ENCODE results near the gene EIF1.

DNA sequence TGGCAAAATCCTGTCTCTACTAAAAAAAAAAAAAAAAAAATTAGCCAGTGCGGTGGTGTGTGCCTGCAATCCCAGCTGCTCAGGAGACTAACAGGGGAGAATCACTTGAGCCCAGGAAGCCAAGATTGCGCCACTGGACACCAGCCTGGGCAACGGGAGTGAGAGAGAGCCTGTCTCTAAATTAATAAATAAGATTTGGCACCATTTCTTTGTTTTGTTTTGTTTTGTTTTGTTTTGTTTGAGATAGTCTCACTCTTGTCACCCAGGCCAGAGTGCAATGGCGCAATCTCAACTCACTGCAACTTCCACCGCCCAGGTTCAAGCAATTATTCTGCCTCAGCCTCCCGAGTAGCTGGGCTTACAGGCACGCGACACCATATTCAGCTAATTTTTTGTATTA is 14.0 kb downstream of the EIF1 start:
- TF ChIP-seq, protein P1, sequence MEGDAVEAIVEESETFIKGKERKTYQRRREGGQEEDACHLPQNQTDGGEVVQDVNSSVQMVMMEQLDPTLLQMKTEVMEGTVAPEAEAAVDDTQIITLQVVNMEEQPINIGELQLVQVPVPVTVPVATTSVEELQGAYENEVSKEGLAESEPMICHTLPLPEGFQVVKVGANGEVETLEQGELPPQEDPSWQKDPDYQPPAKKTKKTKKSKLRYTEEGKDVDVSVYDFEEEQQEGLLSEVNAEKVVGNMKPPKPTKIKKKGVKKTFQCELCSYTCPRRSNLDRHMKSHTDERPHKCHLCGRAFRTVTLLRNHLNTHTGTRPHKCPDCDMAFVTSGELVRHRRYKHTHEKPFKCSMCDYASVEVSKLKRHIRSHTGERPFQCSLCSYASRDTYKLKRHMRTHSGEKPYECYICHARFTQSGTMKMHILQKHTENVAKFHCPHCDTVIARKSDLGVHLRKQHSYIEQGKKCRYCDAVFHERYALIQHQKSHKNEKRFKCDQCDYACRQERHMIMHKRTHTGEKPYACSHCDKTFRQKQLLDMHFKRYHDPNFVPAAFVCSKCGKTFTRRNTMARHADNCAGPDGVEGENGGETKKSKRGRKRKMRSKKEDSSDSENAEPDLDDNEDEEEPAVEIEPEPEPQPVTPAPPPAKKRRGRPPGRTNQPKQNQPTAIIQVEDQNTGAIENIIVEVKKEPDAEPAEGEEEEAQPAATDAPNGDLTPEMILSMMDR (IDR thresholded peaks at IDR 0.05 in 2 of 3, conservative IDR thresholded peaks at IDR 0.05 in 1 of 3; ENCODE audit: borderline replicate concordance in 1 of 3, insufficient read depth in 1 of 3, low read depth in 2 of 3, low read length in 2 of 3), result no peak
- TF ChIP-seq POLR2AphosphoS5 (IDR thresholded peaks at IDR 0.05; ENCODE audit: low read depth, low read length) (no peak), POLR2A (IDR thresholded peaks at IDR 0.05; ENCODE audit: borderline replicate concordance, extremely low read depth, insufficient read depth, insufficient read length) (no peak), RAD21 (IDR thresholded peaks at IDR 0.05; ENCODE audit: low read depth) (no peak), FOSL1 (IDR thresholded peaks at IDR 0.05; ENCODE audit: low read depth) (no peak), EZH2 (IDR thresholded peaks at IDR 0.05) (no peak), EZH2phosphoT487 (IDR thresholded peaks at IDR 0.05; ENCODE audit: borderline replicate concordance) (no peak), TCF7L2 (IDR thresholded peaks at IDR 0.05; ENCODE audit: borderline replicate concordance, extremely low read depth, insufficient read depth, insufficient read length) (no peak), ZNF274 (IDR thresholded peaks at IDR 0.05; ENCODE audit: low read depth, low read length) (no peak), SIN3A (IDR thresholded peaks at IDR 0.05; ENCODE audit: low read depth) (no peak), CEBPB (IDR thresholded peaks at IDR 0.05; ENCODE audit: low read depth) (no peak)
- TF ChIP-seq, protein P2, sequence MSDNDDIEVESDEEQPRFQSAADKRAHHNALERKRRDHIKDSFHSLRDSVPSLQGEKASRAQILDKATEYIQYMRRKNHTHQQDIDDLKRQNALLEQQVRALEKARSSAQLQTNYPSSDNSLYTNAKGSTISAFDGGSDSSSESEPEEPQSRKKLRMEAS (IDR thresholded peaks at IDR 0.05), result no peak
- TF ChIP-seq, protein P3, sequence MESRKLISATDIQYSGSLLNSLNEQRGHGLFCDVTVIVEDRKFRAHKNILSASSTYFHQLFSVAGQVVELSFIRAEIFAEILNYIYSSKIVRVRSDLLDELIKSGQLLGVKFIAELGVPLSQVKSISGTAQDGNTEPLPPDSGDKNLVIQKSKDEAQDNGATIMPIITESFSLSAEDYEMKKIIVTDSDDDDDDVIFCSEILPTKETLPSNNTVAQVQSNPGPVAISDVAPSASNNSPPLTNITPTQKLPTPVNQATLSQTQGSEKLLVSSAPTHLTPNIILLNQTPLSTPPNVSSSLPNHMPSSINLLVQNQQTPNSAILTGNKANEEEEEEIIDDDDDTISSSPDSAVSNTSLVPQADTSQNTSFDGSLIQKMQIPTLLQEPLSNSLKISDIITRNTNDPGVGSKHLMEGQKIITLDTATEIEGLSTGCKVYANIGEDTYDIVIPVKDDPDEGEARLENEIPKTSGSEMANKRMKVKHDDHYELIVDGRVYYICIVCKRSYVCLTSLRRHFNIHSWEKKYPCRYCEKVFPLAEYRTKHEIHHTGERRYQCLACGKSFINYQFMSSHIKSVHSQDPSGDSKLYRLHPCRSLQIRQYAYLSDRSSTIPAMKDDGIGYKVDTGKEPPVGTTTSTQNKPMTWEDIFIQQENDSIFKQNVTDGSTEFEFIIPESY (IDR thresholded peaks at IDR 0.05; ENCODE audit: extremely low read depth, insufficient replicate concordance, low read length), result no peak

Measured in HCT116 (cell line).